Bronchial epithelial cell (primary cell): Measurements from ENCODE around the gene A2ML1. TPM values are rescaled to one million over a fixed set of nuclear protein-coding genes. Genes with fewer than 3 reads are reported as not detected.

Source experiments
- DNase-seq: peaks from one replicate; pipeline ENCODE4 v3.0.0-alpha.2; 2010; ENCODE audit warnings: low read depth
- FAIRE-seq: peaks from 2 replicates; lab custom pipeline; 2011; peaks lifted over from hg19 to GRCh38; lab: Jason Lieb, UNC
- H3K27me3 ChIP-seq: 2 replicates; pipeline ENCODE4 v1.5.1; 2011; ENCODE audit warnings: low read length; ENCODE audit not compliant: control insufficient read depth, insufficient read depth
- H3K36me3 ChIP-seq: 2 replicates; pipeline ENCODE4 v1.5.1; 2011; ENCODE audit warnings: low read length; ENCODE audit not compliant: control insufficient read depth, insufficient read depth
- H3K4me3 ChIP-seq: 2 replicates; pipeline ENCODE4 v1.5.1; 2011; ENCODE audit warnings: mild to moderate bottlenecking, low read depth, low read length, control low read depth
- CTCF ChIP-seq: IDR thresholded peaks from 2 replicates; pipeline ENCODE4 v1.5.1; 2011; ENCODE audit warnings: mild to moderate bottlenecking, moderate library complexity, low read length, control low read depth, inconsistent platforms; ENCODE audit not compliant: insufficient read depth, severe bottlenecking
- total RNA-seq: library from RNA; depleted of rRNA; stranded (reverse); fragments of >200 nt; gene quantifications from 2 replicates; pipeline ENCODE4 v1.2.1, GENCODE V29; 2014

The A2ML1 gene
- total RNA-seq, 1 donor from 2014 or later = 61.9 TPM

- DNase-seq = peak; percentile 83
- no peaks in the 10 kb centered on the region for H3K36me3 ChIP-seq
- no peaks in the 10 kb centered on the region for H3K27me3 ChIP-seq
- FAIRE-seq = no peak
- H3K4me3 ChIP-seq = no peak overlapping the region
- no peak for TF ChIP-seq CTCF
These were observed 5.3 kb downstream of the A2ML1 start for GRCh38 chr12:8827551-8828256.

GRCh38 chr12:8828257-8829124, 6.1 kb downstream of the A2ML1 start:
- H3K36me3 ChIP-seq = no peaks in the 10 kb centered on the region
- no peak for TF ChIP-seq CTCF
- H3K4me3 ChIP-seq = no peak overlapping the region
- FAIRE-seq = no peak
- H3K27me3 ChIP-seq = no peaks in the 10 kb centered on the region
- peak; percentile 42 for DNase-seq

GRCh38 chr12:8829125-8829518, 6.7 kb downstream of the A2ML1 start:
- Histone ChIP-seq H3K27me3 (no peaks in the 10 kb centered on the region), H3K36me3 (no peaks in the 10 kb centered on the region), H3K4me3 (no peak overlapping the region)
- DNase-seq = no peak
- no peak for TF ChIP-seq CTCF
- no peak for FAIRE-seq

GRCh38 chr12:8829621-8830020, 7.2 kb downstream of the A2ML1 start:
- Histone ChIP-seq H3K36me3 (no peaks in the 10 kb centered on the region), H3K27me3 (no peaks in the 10 kb centered on the region), H3K4me3 (no peak overlapping the region)
- no peak for TF ChIP-seq CTCF
- DNase-seq = no peak
- no peak for FAIRE-seq

GRCh38 chr12:8831116-8831515, 8.7 kb downstream of the A2ML1 start:
- no peak for DNase-seq
- H3K27me3 ChIP-seq = no peaks in the 10 kb centered on the region
- no peak for FAIRE-seq
- H3K36me3 ChIP-seq = no peaks in the 10 kb centered on the region
- TF ChIP-seq CTCF = no peak
- no peak overlapping the region for H3K4me3 ChIP-seq
